GM21526 (cell line): ENCODE measurements around the gene RFLNA.

Experiments used
- ATAC-seq: cut with Tn5 transposase; IDR thresholded peaks from one replicate; pipeline ENCODE4 v1.9.1; 2021; ENCODE audit warnings: moderate library complexity; ENCODE audit not compliant: unreplicated experiment, low FRiP score

The RFLNA gene

GRCh38 chr12:124334976-124335375, 40.1 kb downstream of the RFLNA start:
- no peak for ATAC-seq

- no peak for ATAC-seq
Observed at GRCh38 chr12:124335426-124336183, 40.7 kb downstream of the RFLNA start.

- ATAC-seq, result no peak
Observed at GRCh38 chr12:124336184-124336437, 41.2 kb downstream of the RFLNA start.

- no peak for ATAC-seq
Observed at GRCh38 chr12:124336742-124337520, 42.0 kb downstream of the RFLNA start.

- no peak for ATAC-seq
Observed at GRCh38 chr12:124337622-124338021, 42.7 kb downstream of the RFLNA start.

GRCh38 chr12:124338448-124338847, 43.6 kb downstream of the RFLNA start:
- no peak for ATAC-seq

- ATAC-seq, result no peak
Observed at GRCh38 chr12:124338876-124339603, 44.1 kb downstream of the RFLNA start.

GRCh38 chr12:124340080-124340900, 45.4 kb downstream of the RFLNA start:
- no peak for ATAC-seq

- ATAC-seq, result no peak
Observed at GRCh38 chr12:124341645-124342069, 46.8 kb downstream of the RFLNA start.

GRCh38 chr12:124344022-124344421, 49.1 kb downstream of the RFLNA start:
- ATAC-seq, result no peak

- no peak for ATAC-seq
Observed at GRCh38 chr12:124344526-124344925, 49.6 kb downstream of the RFLNA start.

- ATAC-seq, result no peak
Observed at GRCh38 chr12:124345795-124346194, 50.9 kb downstream of the RFLNA start.

- ATAC-seq, result no peak
Observed at GRCh38 chr12:124346425-124347168, 51.7 kb downstream of the RFLNA start.

- ATAC-seq, result no peak
Observed at GRCh38 chr12:124347335-124347734, 52.4 kb downstream of the RFLNA start.

GRCh38 chr12:124347805-124348658, 53.1 kb downstream of the RFLNA start:
- no peak for ATAC-seq

GRCh38 chr12:124348659-124349380, 53.9 kb downstream of the RFLNA start:
- ATAC-seq, result no peak

- no peak for ATAC-seq
Observed at GRCh38 chr12:124350491-124350890, 55.6 kb downstream of the RFLNA start.

GRCh38 chr12:124351422-124351821, 56.5 kb downstream of the RFLNA start:
- no peak for ATAC-seq
